OCI-LY1 (cell line): ENCODE results near the gene TRIM54.

Experiments
- EZH2 ChIP-seq: fragments of 200-600 bp; sonication (generic), shearing (Covaris generic); IDR thresholded peaks from 2 replicates; pipeline ENCODE4 v1.8.0; 2017; ENCODE audit warnings: borderline replicate concordance, mixed run types, mild to moderate bottlenecking, antibody characterized with exemption, low read length, moderate library complexity, mixed read lengths
- TF ChIP-seq, protein P1 (sequence below): fragments of 200-600 bp; sonication (generic), shearing (Covaris generic); IDR thresholded peaks from 2 replicates; pipeline ENCODE4 v1.5.1; 2017; ENCODE audit warnings: mild to moderate bottlenecking, antibody characterized with exemption, low read length, moderate library complexity, mixed read lengths

DNA sequence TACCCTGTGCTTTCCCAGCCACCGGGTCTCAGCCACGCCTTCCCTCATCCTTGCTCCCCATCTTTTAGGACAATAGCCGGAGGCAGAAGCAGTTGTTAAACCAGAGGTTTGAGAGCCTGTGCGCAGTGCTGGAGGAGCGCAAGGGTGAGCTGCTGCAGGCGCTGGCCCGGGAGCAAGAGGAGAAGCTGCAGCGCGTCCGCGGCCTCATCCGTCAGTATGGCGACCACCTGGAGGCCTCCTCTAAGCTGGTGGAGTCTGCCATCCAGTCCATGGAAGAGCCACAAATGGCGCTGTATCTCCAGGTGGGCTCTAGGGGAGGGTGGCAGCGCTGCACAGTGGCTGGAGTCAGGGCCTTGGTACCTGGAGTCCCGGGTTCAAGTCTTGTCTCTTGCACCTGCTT, 23.3 kb downstream of the TRIM54 start:
- TF ChIP-seq, protein P1, sequence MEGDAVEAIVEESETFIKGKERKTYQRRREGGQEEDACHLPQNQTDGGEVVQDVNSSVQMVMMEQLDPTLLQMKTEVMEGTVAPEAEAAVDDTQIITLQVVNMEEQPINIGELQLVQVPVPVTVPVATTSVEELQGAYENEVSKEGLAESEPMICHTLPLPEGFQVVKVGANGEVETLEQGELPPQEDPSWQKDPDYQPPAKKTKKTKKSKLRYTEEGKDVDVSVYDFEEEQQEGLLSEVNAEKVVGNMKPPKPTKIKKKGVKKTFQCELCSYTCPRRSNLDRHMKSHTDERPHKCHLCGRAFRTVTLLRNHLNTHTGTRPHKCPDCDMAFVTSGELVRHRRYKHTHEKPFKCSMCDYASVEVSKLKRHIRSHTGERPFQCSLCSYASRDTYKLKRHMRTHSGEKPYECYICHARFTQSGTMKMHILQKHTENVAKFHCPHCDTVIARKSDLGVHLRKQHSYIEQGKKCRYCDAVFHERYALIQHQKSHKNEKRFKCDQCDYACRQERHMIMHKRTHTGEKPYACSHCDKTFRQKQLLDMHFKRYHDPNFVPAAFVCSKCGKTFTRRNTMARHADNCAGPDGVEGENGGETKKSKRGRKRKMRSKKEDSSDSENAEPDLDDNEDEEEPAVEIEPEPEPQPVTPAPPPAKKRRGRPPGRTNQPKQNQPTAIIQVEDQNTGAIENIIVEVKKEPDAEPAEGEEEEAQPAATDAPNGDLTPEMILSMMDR, result no peak
- no peak for TF ChIP-seq EZH2
